SK-N-SH treated with all-trans-retinoic acid at 6 μM for 48 hours (cell line): Measurements from ENCODE around the gene GHRL.

Source experiments
- ATAC-seq: fragments of 200-7000 bp; cut with Tn5 transposase; 3 replicates; pipeline ENCODE4 v1.9.1; 2020; ENCODE audit warnings: mild to moderate bottlenecking, moderate library complexity
- ARNTL ChIP-seq: fragments of 450-650 bp; formaldehyde crosslinking; IDR thresholded peaks from 2 replicates; pipeline ENCODE4 v1.5.0; 2020; ENCODE audit warnings: low read depth, mild to moderate bottlenecking, moderate library complexity, borderline replicate concordance
- BACH2 ChIP-seq: fragments of 250-450 bp; sonication (Bioruptor Pico); IDR thresholded peaks from 2 replicates; pipeline ENCODE4 v1.9.0; 2021; ENCODE audit warnings: mild to moderate bottlenecking, borderline replicate concordance
- CREB5 ChIP-seq: fragments of 250-450 bp; sonication (Bioruptor Pico); IDR thresholded peaks from 2 replicates; pipeline ENCODE4 v1.5.1; 2020; ENCODE audit warnings: low read depth, mild to moderate bottlenecking, moderate library complexity
- CSDC2 ChIP-seq: fragments of 250-450 bp; sonication (Bioruptor Pico); IDR thresholded peaks from 2 replicates; pipeline ENCODE4 v1.5.0; 2020; ENCODE audit warnings: mild to moderate bottlenecking, moderate library complexity
- CSRNP3 ChIP-seq: fragments of 250-450 bp; sonication (Bioruptor Pico); IDR thresholded peaks from 2 replicates; pipeline ENCODE4 v1.5.1; 2021; ENCODE audit warnings: mild to moderate bottlenecking, moderate library complexity
- GLIS3 ChIP-seq: fragments of 250-450 bp; sonication (Bioruptor Pico); IDR thresholded peaks from 2 replicates; pipeline ENCODE4 v1.5.0; 2020; ENCODE audit warnings: mild to moderate bottlenecking, moderate library complexity
- OSR1 ChIP-seq: fragments of 250-450 bp; sonication (Bioruptor Pico); IDR thresholded peaks from 2 replicates; pipeline ENCODE4 v1.8.0; 2022; ENCODE audit warnings: moderate library complexity, mild to moderate bottlenecking, inconsistent platforms
- PATZ1 ChIP-seq: fragments of 250-450 bp; sonication (Bioruptor Pico); IDR thresholded peaks from 2 replicates; pipeline ENCODE4 v1.8.0; 2020; ENCODE audit warnings: mild to moderate bottlenecking, moderate library complexity, borderline replicate concordance
- POU6F1 ChIP-seq: fragments of 250-450 bp; sonication (Bioruptor Pico); IDR thresholded peaks from 2 replicates; pipeline ENCODE4 v1.8.0; 2021; ENCODE audit warnings: low read depth, mild to moderate bottlenecking, moderate library complexity, borderline replicate concordance
- PPARA ChIP-seq: fragments of 250-450 bp; sonication (Bioruptor Pico); IDR thresholded peaks from 2 replicates; pipeline ENCODE4 v1.5.0; 2020; ENCODE audit warnings: mild to moderate bottlenecking, borderline replicate concordance
- RARB ChIP-seq: fragments of 250-450 bp; sonication (Bioruptor Pico); IDR thresholded peaks from 2 replicates; pipeline ENCODE4 v1.8.0; 2021; ENCODE audit warnings: mild to moderate bottlenecking, moderate library complexity
- SNAI2 ChIP-seq: fragments of 250-450 bp; sonication (Bioruptor Pico); IDR thresholded peaks from 2 replicates; pipeline ENCODE4 v1.5.0; 2020; ENCODE audit warnings: mild to moderate bottlenecking, moderate library complexity
- TCF4 ChIP-seq: fragments of 250-450 bp; sonication (Bioruptor Pico); IDR thresholded peaks from 2 replicates; pipeline ENCODE4 v1.8.0; 2021; ENCODE audit warnings: mild to moderate bottlenecking, moderate library complexity, borderline replicate concordance
- TOX ChIP-seq: fragments of 250-450 bp; sonication (Bioruptor Pico); IDR thresholded peaks from 2 replicates; pipeline ENCODE4 v1.8.0; 2021; ENCODE audit warnings: mild to moderate bottlenecking, moderate library complexity, borderline replicate concordance
- TSHZ2 ChIP-seq: fragments of 250-450 bp; sonication (Bioruptor Pico); IDR thresholded peaks from 2 replicates; pipeline ENCODE4 v1.5.0; 2020; ENCODE audit warnings: mild to moderate bottlenecking, moderate library complexity
- ZC3H10 ChIP-seq: fragments of 250-450 bp; sonication (Bioruptor Pico); IDR thresholded peaks from 2 replicates; pipeline ENCODE4 v1.5.1; 2021; ENCODE audit warnings: mild to moderate bottlenecking, moderate library complexity
- ZFP3 ChIP-seq: fragments of 250-450 bp; sonication (Bioruptor Pico); IDR thresholded peaks from 2 replicates; pipeline ENCODE4 v1.5.0; 2020; ENCODE audit warnings: mild to moderate bottlenecking, moderate library complexity
- ZNF565 ChIP-seq: fragments of 450-650 bp; formaldehyde crosslinking; conservative IDR thresholded peaks from 2 replicates; pipeline ENCODE4 v1.5.0; 2020; ENCODE audit warnings: low read depth, mild to moderate bottlenecking, moderate library complexity
- ZNF70 ChIP-seq: fragments of 450-650 bp; formaldehyde crosslinking; IDR thresholded peaks from 2 replicates; pipeline ENCODE4 v1.5.0; 2020; ENCODE audit warnings: mild to moderate bottlenecking, moderate library complexity
- ZNF8 ChIP-seq: fragments of 450-650 bp; formaldehyde crosslinking; IDR thresholded peaks from 2 replicates; pipeline ENCODE4 v1.5.0; 2020; ENCODE audit warnings: mild to moderate bottlenecking, moderate library complexity

GHRL gene

GRCh38 chr3:10305331-10305902 is 12.7 kb upstream of the GHRL start:
- no peak for ATAC-seq
- TF ChIP-seq ZC3H10 (CRISPR knock-in tag) (no peak), GLIS3 (no peak)

- no peak for ATAC-seq
- TF ChIP-seq BACH2 (CRISPR knock-in tag) (no peak), CSRNP3 (no peak), CSDC2 (CRISPR knock-in tag) (no peak), CREB5 (no peak), ZNF565 (no peak), PPARA (CRISPR knock-in tag) (no peak), OSR1 (CRISPR knock-in tag) (no peak), TOX (CRISPR knock-in tag) (no peak), ARNTL (CRISPR knock-in tag) (no peak), ZFP3 (no peak), SNAI2 (CRISPR knock-in tag) (no peak), ZNF8 (CRISPR knock-in tag) (no peak), ZC3H10 (CRISPR knock-in tag) (no peak), TSHZ2 (CRISPR knock-in tag) (no peak), TCF4 (no peak), PATZ1 (CRISPR knock-in tag) (no peak), POU6F1 (no peak), ZNF70 (CRISPR knock-in tag) (no peak), RARB (no peak)
- TF ChIP-seq, all 23 proteins: peak for 0
Observed at GRCh38 chr3:10304905-10305304, 12.2 kb upstream of the GHRL start.

GRCh38 chr3:10303785-10304184 is 11.0 kb upstream of the GHRL start:
- no peak for ATAC-seq
- TF ChIP-seq CSRNP3: no peak
- no peak for TF ChIP-seq BACH2 (CRISPR knock-in tag)
- no peak for TF ChIP-seq RARB
- no peak for TF ChIP-seq PATZ1 (CRISPR knock-in tag)
- TF ChIP-seq SNAI2 (CRISPR knock-in tag): no peak
- no peak for TF ChIP-seq CSDC2 (CRISPR knock-in tag)
- TF ChIP-seq PPARA (CRISPR knock-in tag): no peak
- TF ChIP-seq ZC3H10 (CRISPR knock-in tag): no peak
- no peak for TF ChIP-seq TCF4
- TF ChIP-seq ZFP3: no peak
- no peak for TF ChIP-seq ARNTL (CRISPR knock-in tag)
- no peak for TF ChIP-seq TOX (CRISPR knock-in tag)
- no peak for TF ChIP-seq OSR1 (CRISPR knock-in tag)
- TF ChIP-seq ZNF70 (CRISPR knock-in tag): no peak
